ENCODE measurements around the gene ENG.
"Not testable (repeated sequence)": the region's sequence is repeated elsewhere in the genome, so short reads cannot be mapped to it uniquely, and the experiment has no call there.

Gene ENG

GRCh38 chr9:127838375-127839078, 15.9 kb downstream of the ENG start:
- no peaks in the 10 kb centered on the region for H3K9me2 ChIP-seq (replicated peaks; ENCODE audit: control insufficient read depth, low read length)
- H3K27me3 ChIP-seq (ENCODE audit: control insufficient read depth, low read length) = peaks cover 3% of the 10 kb centered on the region; the same call in 1 of the 2 replicates
- no peaks in the 10 kb centered on the region for H3K36me3 ChIP-seq (ENCODE audit: control insufficient read depth, low read length)
- no peaks in the 10 kb centered on the region for H3K79me2 ChIP-seq (ENCODE audit: control insufficient read depth, low read length)
- no peaks in the 10 kb centered on the region for H4K20me1 ChIP-seq (ENCODE audit: control insufficient read depth, insufficient read depth, low read depth, low read length)
- TF ChIP-seq EZH2phosphoT487 (IDR thresholded peaks at IDR 0.05; ENCODE audit: borderline replicate concordance, low read length) (no peak), CTCF (IDR thresholded peaks at IDR 0.05; ENCODE audit: low read depth, low read length, poor library complexity, severe bottlenecking) (no peak)
- no peak overlapping the region for H3K4me2 ChIP-seq (ENCODE audit: low read length)
- no peaks in the 10 kb centered on the region for H3K9me3 ChIP-seq (ENCODE audit: control insufficient read depth, insufficient read depth, low read length)
- H3F3A ChIP-seq (ENCODE audit: control insufficient read depth, insufficient read depth) = no peaks in the 10 kb centered on the region
- peaks cover 3% of the 10 kb centered on the region; the same call in 1 of the 2 replicates for H3K4me1 ChIP-seq (ENCODE audit: control insufficient read depth, low read length)
- H3K27ac ChIP-seq (ENCODE audit: low read depth, low read length) = no peak overlapping the region
- no peak overlapping the region for H3K4me3 ChIP-seq (ENCODE audit: low read length)

DNA sequence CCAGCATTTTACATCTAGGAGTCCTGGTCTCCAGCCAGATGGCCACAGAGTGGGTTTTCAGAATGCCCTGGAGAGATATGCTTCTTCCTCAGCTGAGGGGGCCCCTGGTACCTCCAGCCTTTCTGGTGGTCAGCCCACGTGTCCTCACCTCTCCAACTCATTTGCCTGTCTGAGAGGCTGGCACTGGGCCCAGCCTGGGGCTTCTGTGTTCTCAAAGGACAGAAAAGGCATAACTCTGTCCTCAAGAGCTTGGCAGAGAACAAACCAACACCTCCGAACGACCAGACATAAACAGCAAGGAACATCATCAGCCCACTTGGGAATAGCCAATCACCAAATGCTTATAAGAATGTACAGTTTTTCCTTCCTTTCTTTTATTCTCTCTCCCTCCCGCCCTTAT, 17.1 kb downstream of the ENG start:
- H3K9me3 ChIP-seq (ENCODE audit: control insufficient read depth, insufficient read depth, low read length) = no peaks in the 10 kb centered on the region
- peaks cover 3% of the 10 kb centered on the region; the same call in 1 of the 2 replicates for H3K4me1 ChIP-seq (ENCODE audit: control insufficient read depth, low read length)
- TF ChIP-seq EZH2phosphoT487 (IDR thresholded peaks at IDR 0.05; ENCODE audit: borderline replicate concordance, low read length) = no peak
- TF ChIP-seq CTCF (IDR thresholded peaks at IDR 0.05; ENCODE audit: low read depth, low read length, poor library complexity, severe bottlenecking) = no peak
- H3F3A ChIP-seq (ENCODE audit: control insufficient read depth, insufficient read depth) = no peaks in the 10 kb centered on the region
- H3K79me2 ChIP-seq (ENCODE audit: control insufficient read depth, low read length) = no peaks in the 10 kb centered on the region
- no peak overlapping the region for H3K27ac ChIP-seq (ENCODE audit: low read depth, low read length)
- H3K9me2 ChIP-seq (replicated peaks; ENCODE audit: control insufficient read depth, low read length) = no peaks in the 10 kb centered on the region
- no peak overlapping the region for H3K4me3 ChIP-seq (ENCODE audit: low read length)
- H3K27me3 ChIP-seq (ENCODE audit: control insufficient read depth, low read length) = peaks cover 3% of the 10 kb centered on the region; the same call in 1 of the 2 replicates
- H3K36me3 ChIP-seq (ENCODE audit: control insufficient read depth, low read length) = no peaks in the 10 kb centered on the region
- H3K4me2 ChIP-seq (ENCODE audit: low read length) = no peak overlapping the region
- no peaks in the 10 kb centered on the region for H4K20me1 ChIP-seq (ENCODE audit: control insufficient read depth, insufficient read depth, low read depth, low read length)

- not testable (repeated sequence) for H3K27ac ChIP-seq (ENCODE audit: low read depth, low read length); H3F3A ChIP-seq (ENCODE audit: control insufficient read depth, insufficient read depth)
Observed at GRCh38 chr9:127836561-127836960, 17.9 kb downstream of the ENG start.

DNA sequence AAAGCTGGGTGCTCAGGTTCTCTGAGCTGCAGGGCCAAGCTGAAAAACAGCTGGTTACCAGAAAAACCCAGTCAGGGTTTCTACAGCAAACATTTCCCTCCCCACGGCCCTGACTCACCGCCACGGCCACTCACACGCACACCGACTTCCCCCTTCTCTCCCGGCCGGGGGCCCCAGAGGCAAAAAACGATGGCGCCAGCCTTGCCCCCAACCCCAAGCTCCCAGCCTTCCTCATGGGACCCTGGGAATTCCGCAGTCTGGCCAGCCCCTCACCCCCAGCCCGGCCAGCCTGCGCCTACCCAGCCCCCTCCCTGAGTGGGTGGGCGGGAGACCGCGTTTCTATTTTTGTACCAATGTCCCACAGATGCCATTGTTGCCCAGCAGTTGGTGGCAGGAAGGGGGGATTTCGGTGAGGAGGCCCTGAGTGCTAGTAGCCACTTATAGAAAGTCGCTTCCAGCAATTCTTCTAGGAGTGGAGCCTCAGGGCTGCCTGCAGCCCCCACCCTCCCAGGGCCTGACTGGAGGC, 18.4 kb downstream of the ENG start:
- H3K36me3 ChIP-seq (ENCODE audit: control insufficient read depth, low read length) = no peaks in the 10 kb centered on the region
- no peaks in the 10 kb centered on the region for H3K79me2 ChIP-seq (ENCODE audit: control insufficient read depth, low read length)
- TF ChIP-seq CTCF (IDR thresholded peaks at IDR 0.05; ENCODE audit: low read depth, low read length, poor library complexity, severe bottlenecking) (no peak), EZH2phosphoT487 (IDR thresholded peaks at IDR 0.05; ENCODE audit: borderline replicate concordance, low read length) (no peak)
- no peaks in the 10 kb centered on the region for H4K20me1 ChIP-seq (ENCODE audit: control insufficient read depth, insufficient read depth, low read depth, low read length)
- no peak overlapping the region for H3K4me3 ChIP-seq (ENCODE audit: low read length)
- H3K27ac ChIP-seq (ENCODE audit: low read depth, low read length) = no peak overlapping the region
- H3K4me1 ChIP-seq (ENCODE audit: control insufficient read depth, low read length) = peaks cover 3% of the 10 kb centered on the region; the same call in 1 of the 2 replicates
- H3K4me2 ChIP-seq (ENCODE audit: low read length) = no peak overlapping the region
- no peaks in the 10 kb centered on the region for H3K9me3 ChIP-seq (ENCODE audit: control insufficient read depth, insufficient read depth, low read length)
- no peaks in the 10 kb centered on the region for H3K9me2 ChIP-seq (replicated peaks; ENCODE audit: control insufficient read depth, low read length)
- peaks cover 3% of the 10 kb centered on the region; the same call in 1 of the 2 replicates for H3K27me3 ChIP-seq (ENCODE audit: control insufficient read depth, low read length)
- no peaks in the 10 kb centered on the region for H3F3A ChIP-seq (ENCODE audit: control insufficient read depth, insufficient read depth)

More at GRCh38 chr9:127836561-127836960, 17.9 kb downstream of the ENG start:
- not testable (repeated sequence) for H3K4me2 ChIP-seq (ENCODE audit: low read length); H3K36me3 ChIP-seq (ENCODE audit: control insufficient read depth, low read length); H3K4me3 ChIP-seq (ENCODE audit: low read length); H3K9me2 ChIP-seq (replicated peaks; ENCODE audit: control insufficient read depth, low read length); H3K27me3 ChIP-seq (ENCODE audit: control insufficient read depth, low read length); H4K20me1 ChIP-seq (ENCODE audit: control insufficient read depth, insufficient read depth, low read depth, low read length); H3K79me2 ChIP-seq (ENCODE audit: control insufficient read depth, low read length); H3K9me3 ChIP-seq (ENCODE audit: control insufficient read depth, insufficient read depth, low read length); H3K4me1 ChIP-seq (ENCODE audit: control insufficient read depth, low read length)

Data from DOHH2 (cell line).